SH-SY5Y (cell line): ENCODE measurements around the gene DDIT3.

Experiments
- GATA2 ChIP-seq: IDR thresholded peaks from 2 replicates; pipeline ENCODE4 v1.6.1; 2011; ENCODE audit warnings: mild to moderate bottlenecking, low read depth, low read length
- GATA3 ChIP-seq: IDR thresholded peaks from 2 replicates; pipeline ENCODE4 v1.6.1; 2011; ENCODE audit warnings: low read depth, mild to moderate bottlenecking, low read length, moderate library complexity

DNA sequence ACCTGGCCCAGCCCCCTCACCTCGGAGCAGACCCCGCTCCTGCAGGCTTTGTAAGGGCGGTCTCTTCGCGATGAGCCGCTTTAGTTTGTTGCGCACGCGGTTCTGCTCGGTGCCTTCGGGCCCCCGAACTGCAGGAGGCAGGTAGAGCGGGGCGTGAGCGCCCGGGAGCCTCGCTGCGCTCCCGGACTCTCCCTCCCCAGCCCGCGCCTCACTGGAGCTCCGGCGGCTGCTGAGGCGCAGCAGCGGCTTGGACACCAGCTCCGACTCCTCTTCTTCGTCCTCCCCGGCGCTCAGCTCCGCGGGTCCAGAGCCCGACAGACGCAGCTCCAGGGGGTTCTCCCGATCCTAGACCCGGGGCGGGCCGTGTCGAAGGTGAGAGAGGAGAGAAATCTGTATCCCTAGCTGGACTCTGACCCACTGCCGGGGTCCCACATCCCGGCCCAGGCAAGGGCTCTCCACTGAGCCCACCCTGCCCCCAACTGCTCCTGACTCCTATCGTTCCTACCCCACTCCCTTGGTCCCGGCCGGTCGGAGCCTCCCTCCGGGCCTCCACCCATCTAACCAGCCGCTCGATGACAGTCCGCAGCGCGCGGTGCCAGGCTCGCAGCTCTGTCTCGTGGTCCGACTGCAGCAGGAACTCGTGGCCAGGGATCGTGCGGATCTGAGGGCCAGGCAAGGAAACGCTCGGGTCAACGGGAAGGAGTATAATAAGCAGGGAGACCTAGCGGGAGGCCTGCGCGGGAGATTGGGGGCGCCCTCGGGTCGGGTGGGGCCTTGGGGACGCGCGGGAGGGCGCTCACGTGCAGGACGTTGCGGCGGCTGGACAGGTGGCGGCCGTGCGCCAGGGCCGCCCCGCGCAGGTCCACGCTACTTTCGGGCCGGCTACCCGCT lies 44.8 kb downstream of the DDIT3 start:
- TF ChIP-seq GATA3 (no peak), GATA2 (no peak)
